Activated CD4-positive, alpha-beta T cell treated with anti-CD3 and anti-CD28 coated beads, Interleukin-2, amount 10 ng/mL, durations not matched to agents 24 days and 14 days (primary cell): ENCODE data around the gene CHPF2. TPM values are rescaled to one million over a fixed set of nuclear protein-coding genes. Genes with fewer than 3 reads are reported as not detected.

Experiments
- DNase-seq: peaks from one replicate; pipeline ENCODE4 v3.0.0; 2022
- H3K27ac Mint-ChIP-seq: one replicate; pipeline ENCODE4 v1.8.0; 2022; ENCODE audit warnings: mild to moderate bottlenecking, mixed read lengths
- H3K27me3 Mint-ChIP-seq: one replicate; pipeline ENCODE4 v1.8.0; 2022; ENCODE audit warnings: mixed read lengths
- H3K36me3 Mint-ChIP-seq: one replicate; pipeline ENCODE4 v1.8.0; 2022; ENCODE audit warnings: low read depth, mild to moderate bottlenecking, mixed read lengths
- H3K4me1 Mint-ChIP-seq: one replicate; pipeline ENCODE4 v1.8.0; 2021; ENCODE audit warnings: mixed read lengths
- H3K4me3 Mint-ChIP-seq: one replicate; pipeline ENCODE4 v1.8.0; 2022; ENCODE audit warnings: mild to moderate bottlenecking, moderate library complexity, mixed read lengths
- H3K9me3 Mint-ChIP-seq: one replicate; pipeline ENCODE4 v1.8.0; 2021; ENCODE audit warnings: mixed read lengths
- intact Hi-C: fragments of 100-400 bp; cut with micrococcal nuclease; formaldehyde crosslinking; loops from one replicate; pipeline ENCODE4 v1.15.1; 2023
- total RNA-seq: library from RNA; stranded (reverse); gene quantifications from 2 replicates; pipeline ENCODE4 v1.2.3, GENCODE V29; 2022

CHPF2 gene
- total RNA-seq, 1 donor from 2014 or later, result 46.4 TPM

DNA sequence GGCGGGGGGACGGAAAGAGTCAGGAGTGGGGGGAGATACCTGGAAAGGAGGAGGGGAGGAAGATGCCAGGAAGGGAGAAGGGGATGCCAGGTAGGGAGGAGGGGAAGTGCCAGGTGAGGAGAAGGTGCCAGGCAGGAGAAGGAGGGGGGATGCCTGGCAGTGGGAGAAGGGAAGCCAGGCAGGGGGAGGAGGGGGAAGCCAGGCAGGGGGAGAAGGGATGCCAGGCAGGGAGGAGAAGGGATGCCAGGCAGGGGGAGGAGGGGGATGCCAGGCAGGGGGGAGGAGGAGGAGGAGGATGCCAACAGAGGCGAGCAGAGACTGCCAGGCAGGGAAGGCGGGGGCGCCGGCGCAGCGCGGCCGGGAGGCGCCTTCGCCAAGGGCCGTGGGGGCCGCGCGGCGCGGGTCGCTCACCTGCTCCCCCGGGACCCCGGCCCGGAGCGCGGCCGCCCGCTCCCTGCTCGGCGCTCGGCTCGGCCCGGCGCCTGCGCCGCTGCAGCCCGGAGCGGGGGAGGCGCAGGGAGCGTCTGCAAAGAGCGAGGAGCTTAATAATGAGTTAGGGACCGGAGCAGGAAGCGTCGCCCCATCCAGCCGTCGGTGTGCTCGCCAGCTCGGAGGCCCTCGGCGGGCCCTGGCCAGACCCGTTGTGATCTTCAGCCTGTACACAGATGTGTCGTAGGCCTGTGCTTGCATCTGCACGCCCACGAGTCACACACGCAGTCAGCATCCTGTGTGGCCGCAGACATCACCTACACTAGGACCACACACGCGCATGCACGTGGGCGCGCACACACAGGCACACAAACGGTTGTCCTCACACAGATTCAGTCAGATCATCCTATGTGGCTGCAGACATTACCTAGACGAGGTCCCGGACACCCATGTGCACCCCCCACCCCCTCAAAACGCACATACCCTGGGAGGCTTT is 44.6 kb downstream of the CHPF2 start:
- H3K9me3 Mint-ChIP-seq, result no peaks in the 10 kb centered on the region
- peak; percentile 87 for DNase-seq
- H3K4me1 Mint-ChIP-seq, result peaks cover 17% of the 10 kb centered on the region
- intact Hi-C loops, result loop anchor here (2.0 kb wide), 2 partner anchors 28 to 50 kb away; partner anchors contain the start of genes ABCF2 and SMARCD3
- H3K4me3 Mint-ChIP-seq, result peak overlapping the region; percentile 73
- H3K27me3 Mint-ChIP-seq, result peaks cover 19% of the 10 kb centered on the region
- no peaks in the 10 kb centered on the region for H3K36me3 Mint-ChIP-seq
- peak overlapping the region; percentile 69 for H3K27ac Mint-ChIP-seq

- Mint-ChIP-seq H3K27ac (peak overlapping the region; percentile 69), H3K4me3 (peak overlapping the region; percentile 73), H3K4me1 (peaks cover 14% of the 10 kb centered on the region), H3K27me3 (peaks cover 19% of the 10 kb centered on the region), H3K9me3 (no peaks in the 10 kb centered on the region), H3K36me3 (no peaks in the 10 kb centered on the region)
- no peak for DNase-seq
- intact Hi-C loops, result loop anchor here (2.0 kb wide), 2 partner anchors 29 to 51 kb away; partner anchors contain the start of genes ABCF2 and SMARCD3
Observed at GRCh38 chr7:151277631-151278030, 45.3 kb downstream of the CHPF2 start.

DNA sequence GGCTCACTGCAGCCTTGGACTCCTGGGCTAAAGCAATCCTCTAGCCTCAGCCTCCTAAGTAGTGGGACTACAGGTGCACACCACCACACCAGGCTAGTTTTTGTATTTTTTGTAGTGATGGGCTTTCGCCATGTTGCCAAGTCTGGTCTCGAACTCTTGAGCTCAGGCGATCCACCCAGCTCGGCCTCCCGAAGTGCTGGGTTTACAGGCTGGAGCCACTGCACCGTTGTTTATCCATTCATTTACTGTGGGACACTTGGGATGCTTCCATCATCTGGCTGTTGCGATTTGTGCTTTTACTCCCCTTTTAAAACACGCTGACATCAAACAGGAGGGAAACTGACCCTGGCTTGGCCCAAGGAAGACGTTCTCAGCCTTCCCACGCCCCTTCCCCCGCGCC is 46.7 kb downstream of the CHPF2 start:
- Mint-ChIP-seq H3K4me1 (peaks cover 14% of the 10 kb centered on the region), H3K4me3 (no peak overlapping the region), H3K9me3 (no peaks in the 10 kb centered on the region), H3K27ac (no peak overlapping the region), H3K36me3 (no peaks in the 10 kb centered on the region), H3K27me3 (peaks cover 27% of the 10 kb centered on the region)
- intact Hi-C loops, result no loop called here
- DNase-seq, result no peak

GRCh38 chr7:151279868-151280267 is 47.6 kb downstream of the CHPF2 start:
- intact Hi-C loops, result no loop called here
- peaks cover 14% of the 10 kb centered on the region for H3K4me1 Mint-ChIP-seq
- no peak for DNase-seq
- H3K4me3 Mint-ChIP-seq, result no peak overlapping the region
- no peak overlapping the region for H3K27ac Mint-ChIP-seq
- no peaks in the 10 kb centered on the region for H3K9me3 Mint-ChIP-seq
- no peaks in the 10 kb centered on the region for H3K36me3 Mint-ChIP-seq
- H3K27me3 Mint-ChIP-seq, result peaks cover 30% of the 10 kb centered on the region

DNA sequence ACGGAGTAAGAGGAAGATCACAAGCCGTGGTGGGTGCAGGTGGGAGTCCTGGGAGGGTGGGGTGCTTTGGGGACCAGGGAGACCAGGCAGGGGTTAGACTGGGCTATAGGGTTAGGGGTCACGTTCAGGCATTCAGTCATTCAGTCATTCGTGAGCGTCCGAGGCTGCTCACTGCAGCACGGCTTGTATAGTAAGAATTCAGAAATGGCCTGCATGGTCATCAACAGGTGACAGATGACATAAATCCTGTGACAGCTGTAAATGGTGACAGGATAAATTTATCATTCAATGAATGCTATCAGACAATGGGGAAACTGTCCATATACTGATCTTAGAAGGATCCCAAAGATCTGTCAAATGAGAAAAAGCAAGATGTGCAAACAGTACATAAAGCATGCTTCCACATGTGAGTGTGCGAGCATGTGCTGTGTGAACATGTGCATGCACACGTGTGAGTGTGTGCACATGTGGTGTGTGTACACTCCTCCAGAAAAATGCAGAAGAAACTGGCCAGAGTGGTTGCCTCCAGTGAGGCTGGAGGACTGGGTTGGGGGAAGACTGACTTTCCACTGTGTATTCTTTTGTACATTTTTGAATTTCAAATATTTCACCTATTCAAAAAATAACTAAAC is 48.2 kb downstream of the CHPF2 start:
- no peak for DNase-seq
- H3K9me3 Mint-ChIP-seq, result no peaks in the 10 kb centered on the region
- no peak overlapping the region for H3K27ac Mint-ChIP-seq
- H3K4me3 Mint-ChIP-seq, result no peak overlapping the region
- no peaks in the 10 kb centered on the region for H3K36me3 Mint-ChIP-seq
- intact Hi-C loops, result no loop called here
- H3K27me3 Mint-ChIP-seq, result peaks cover 30% of the 10 kb centered on the region
- peaks cover 14% of the 10 kb centered on the region for H3K4me1 Mint-ChIP-seq

GRCh38 chr7:151281686-151282085 is 49.4 kb downstream of the CHPF2 start:
- no peak for DNase-seq
- Mint-ChIP-seq H3K4me3 (no peak overlapping the region), H3K36me3 (no peaks in the 10 kb centered on the region), H3K27ac (no peak overlapping the region), H3K27me3 (peaks cover 24% of the 10 kb centered on the region), H3K9me3 (no peaks in the 10 kb centered on the region), H3K4me1 (peaks cover 10% of the 10 kb centered on the region)
- intact Hi-C loops, result no loop called here

- Mint-ChIP-seq H3K4me3 (no peak overlapping the region), H3K27ac (no peak overlapping the region), H3K4me1 (peaks cover 10% of the 10 kb centered on the region), H3K27me3 (peaks cover 24% of the 10 kb centered on the region), H3K36me3 (no peaks in the 10 kb centered on the region), H3K9me3 (no peaks in the 10 kb centered on the region)
- intact Hi-C loops, result no loop called here
- no peak for DNase-seq
Observed at GRCh38 chr7:151282111-151282510, 49.8 kb downstream of the CHPF2 start.

DNA sequence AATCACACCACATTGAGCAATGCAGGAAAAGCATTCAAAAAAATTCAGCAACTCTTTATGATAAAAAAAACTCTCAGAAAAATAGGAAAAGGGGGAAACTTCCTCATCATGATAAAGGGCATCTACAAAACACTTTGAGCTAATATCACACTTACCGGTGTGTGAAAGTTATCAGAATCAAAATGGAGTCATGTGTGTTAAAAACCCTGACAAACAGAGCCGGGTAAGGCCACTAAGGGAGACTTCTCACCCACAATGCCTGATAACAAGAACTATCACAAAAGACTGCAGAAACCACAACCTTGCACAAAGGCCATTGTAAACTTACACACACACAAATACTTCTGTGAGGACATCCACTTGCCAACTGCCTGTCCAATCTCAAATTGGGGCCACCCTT is 51.0 kb downstream of the CHPF2 start:
- no peak for DNase-seq

GRCh38 chr7:151286148-151286547 is 53.9 kb downstream of the CHPF2 start:
- peaks cover 19% of the 10 kb centered on the region for H3K27me3 Mint-ChIP-seq
- no peaks in the 10 kb centered on the region for H3K9me3 Mint-ChIP-seq
- peaks cover 5% of the 10 kb centered on the region for H3K4me1 Mint-ChIP-seq
- no peaks in the 10 kb centered on the region for H3K36me3 Mint-ChIP-seq
- H3K27ac Mint-ChIP-seq, result no peak overlapping the region
- intact Hi-C loops, result no loop called here
- no peak for DNase-seq
- no peak overlapping the region for H3K4me3 Mint-ChIP-seq

More for the DNA sequence above, 51.0 kb downstream of the CHPF2 start:
- H3K4me1 Mint-ChIP-seq, result peaks cover 5% of the 10 kb centered on the region
- peaks cover 24% of the 10 kb centered on the region for H3K27me3 Mint-ChIP-seq
- intact Hi-C loops, result no loop called here
- no peaks in the 10 kb centered on the region for H3K9me3 Mint-ChIP-seq
- no peak overlapping the region for H3K27ac Mint-ChIP-seq
- H3K36me3 Mint-ChIP-seq, result no peaks in the 10 kb centered on the region
- no peak overlapping the region for H3K4me3 Mint-ChIP-seq

Other genes starting within 250 kb of the CHPF2 start
- 14.3 and 15.7 TPM in 2 replicates for gene NOS3, start 241.5 kb upstream of the CHPF2 start, total RNA-seq
- gene ATG9B, start 208.0 kb upstream of the CHPF2 start, total RNA-seq, result 7.3 and 7.5 TPM in 2 replicates
- gene ABCB8, start 204.0 kb upstream of the CHPF2 start, total RNA-seq, result 56.4 and 57.4 TPM in 2 replicates
- 3.5 and 4.0 TPM in 2 replicates for gene ASIC3, start 184.0 kb upstream of the CHPF2 start, total RNA-seq
- 26.5 and 26.8 TPM in 2 replicates for gene CDK5, start 174.6 kb upstream of the CHPF2 start, total RNA-seq
- 115 and 127 TPM in 2 replicates for gene SLC4A2, start 172.9 kb upstream of the CHPF2 start, total RNA-seq
- 90.8 and 92.3 TPM in 2 replicates for gene FASTK, start 151.7 kb upstream of the CHPF2 start, total RNA-seq
- 53.8 and 59.2 TPM in 2 replicates for gene TMUB1, start 149.0 kb upstream of the CHPF2 start, total RNA-seq
- 54.3 and 60.0 TPM in 2 replicates for gene AGAP3, start 146.0 kb upstream of the CHPF2 start, total RNA-seq
- not detected in 2 replicates for gene GBX1, start 64.8 kb upstream of the CHPF2 start, total RNA-seq
- gene ASB10, start 45.2 kb upstream of the CHPF2 start, total RNA-seq, result not detected in 2 replicates
- gene H2BK1, start 22.0 kb upstream of the CHPF2 start, total RNA-seq, result 0.83 TPM in 1 of 2 replicates, not detected in the other
- 84.6 and 90.3 TPM in 2 replicates for gene ABCF2, start 5.3 kb upstream of the CHPF2 start, total RNA-seq
- 2.2 and 2.9 TPM in 2 replicates for gene SMARCD3, start 16.2 kb downstream of the CHPF2 start, total RNA-seq
- 36.5 and 40.4 TPM in 2 replicates for gene NUB1, start 109.3 kb downstream of the CHPF2 start, total RNA-seq
- gene WDR86, start 177.6 kb downstream of the CHPF2 start, total RNA-seq, result not detected in 2 replicates
- gene CRYGN, start 207.7 kb downstream of the CHPF2 start, total RNA-seq, result not detected in 2 replicates